Inferior parietal cortex (tissue), 1 donor: ENCODE results near the gene COX11.

Experiments used
- DNase-seq: peaks from one replicate; pipeline ENCODE4 v3.0.0-alpha.2; 2016; ENCODE audit errors: extremely low spot score

Gene COX11

GRCh38 chr17:54967621-54968261, 713 bp downstream of the COX11 start:
- peak; percentile 27 for DNase-seq

- no peak for DNase-seq
Observed at GRCh38 chr17:54956791-54957190, 11.7 kb downstream of the COX11 start.

GRCh38 chr17:54951286-54951685, 17.2 kb downstream of the COX11 start:
- DNase-seq = no peak

- no peak for DNase-seq
Observed at GRCh38 chr17:54950116-54950515, 18.3 kb downstream of the COX11 start.

- no peak for DNase-seq
Observed at GRCh38 chr17:54948380-54948779, 20.1 kb downstream of the COX11 start.

- DNase-seq = no peak
Observed at GRCh38 chr17:54947396-54947795, 21.1 kb downstream of the COX11 start.

GRCh38 chr17:54945671-54946070, 22.8 kb downstream of the COX11 start:
- no peak for DNase-seq

GRCh38 chr17:54945231-54945630, 23.2 kb downstream of the COX11 start:
- DNase-seq = no peak

GRCh38 chr17:54944796-54945195, 23.7 kb downstream of the COX11 start:
- no peak for DNase-seq

- no peak for DNase-seq
Observed at GRCh38 chr17:54941285-54941684, 27.2 kb downstream of the COX11 start.

GRCh38 chr17:54937426-54937825, 31.0 kb downstream of the COX11 start:
- no peak for DNase-seq

GRCh38 chr17:54937018-54937417, 31.4 kb downstream of the COX11 start:
- DNase-seq = no peak

GRCh38 chr17:54935471-54935870, 33.0 kb downstream of the COX11 start:
- DNase-seq = no peak

- no peak for DNase-seq
Observed at GRCh38 chr17:54933921-54934320, 34.5 kb downstream of the COX11 start.

- DNase-seq = no peak
Observed at GRCh38 chr17:54932711-54933110, 35.7 kb downstream of the COX11 start.

GRCh38 chr17:54927525-54927924, 40.9 kb downstream of the COX11 start:
- no peak for DNase-seq

- DNase-seq = no peak
Observed at GRCh38 chr17:54924405-54924804, 44.0 kb downstream of the COX11 start.

- no peak for DNase-seq
Observed at GRCh38 chr17:54920819-54921218, 47.6 kb downstream of the COX11 start.

GRCh38 chr17:54919425-54919824, 49.0 kb downstream of the COX11 start:
- DNase-seq = no peak

GRCh38 chr17:54916721-54917120, 51.7 kb downstream of the COX11 start:
- no peak for DNase-seq
